Measurements from ENCODE around the gene MCM3. TPM values are rescaled to one million over a fixed set of nuclear protein-coding genes. Genes with fewer than 3 reads are reported as not detected.

MCM3 gene
- 10 to 100 TPM; 19.4 to 65.5 (median 25.7) TPM for total RNA-seq
- 10 to 100 TPM; 10.5 to 31.4 (median 15.9) TPM for polyA plus RNA-seq
- long read RNA-seq, donor 1, transcript MCM3-201 (17 exons, 3,083 nt), result major isoform, 6 of 6 reads
- long read RNA-seq, donor 1, partial matches to known transcripts, result 0 of 6 reads
- long read RNA-seq, donor 1, other reads (novel, unspliced or antisense), result 0 of 6 reads
- long read RNA-seq, donor 2, partial matches to known transcripts, result 0 of 1 reads
- long read RNA-seq, donor 2, other reads (novel, unspliced or antisense), result 0 of 1 reads
- long read RNA-seq, donor 3, partial matches to known transcripts, result 0 of 3 reads
- long read RNA-seq, donor 3, other reads (novel, unspliced or antisense), result 0 of 3 reads
- long read RNA-seq, donor 4, transcript MCM3-201 (17 exons, 3,083 nt), result major isoform, 12 of 20 reads
- long read RNA-seq, donor 4, partial matches to known transcripts, result 8 of 20 reads
- long read RNA-seq, donor 4, other reads (novel, unspliced or antisense), result 0 of 20 reads
- long read RNA-seq, donor 5, transcript MCM3-201 (17 exons, 3,083 nt), result major isoform, 89 of 99 reads
- long read RNA-seq, donor 5, partial matches to known transcripts, result 2 of 99 reads
- long read RNA-seq, donor 5, other reads (novel, unspliced or antisense), result 7 of 99 reads
- long read RNA-seq, donor 6, partial matches to known transcripts, result 2 of 9 reads
- long read RNA-seq, donor 6, other reads (novel, unspliced or antisense), result 2 of 9 reads
- long read RNA-seq, donor 7, partial matches to known transcripts, result 12 of 15 reads
- long read RNA-seq, donor 7, other reads (novel, unspliced or antisense), result 0 of 15 reads
- long read RNA-seq, donor 8, transcript MCM3-201 (17 exons, 3,083 nt), result major isoform, 9 of 18 reads
- long read RNA-seq, donor 8, partial matches to known transcripts, result 8 of 18 reads
- long read RNA-seq, donor 8, other reads (novel, unspliced or antisense), result 0 of 18 reads
- long read RNA-seq, donor 9, partial matches to known transcripts, result 0 of 4 reads
- long read RNA-seq, donor 9, other reads (novel, unspliced or antisense), result 0 of 4 reads
- long read RNA-seq, donor 10, partial matches to known transcripts, result 0 of 4 reads
- long read RNA-seq, donor 10, other reads (novel, unspliced or antisense), result 0 of 4 reads

GRCh38 chr6:52284460-52285176 is at the start of gene MCM3:
TSS of gene MCM3 (minus strand) at chr6:52284742. CDS start at chr6:52284674, 68 bp downstream.
- intact Hi-C loops (cut with DNase I), result loop anchor here in 1 of 2 donors (5.0 to 10.0 kb wide), 2 partner anchors 113 to 380 kb away; no protein-coding TSS in a partner anchor
- peak within 1 kb of the TSS in 3 of 5 donors; percentile 29 to 79 (median 43) for H3K27ac ChIP-seq
- no peaks in the 10 kb centered on the region for H3K27me3 ChIP-seq
- 0% methylated on average over 8 to 53 of the region's 53 CpGs for WGBS, 4 donors
- no peaks in the 10 kb centered on the region for H3K9me3 ChIP-seq (replicated peaks in 1 of 3)
- H3K36me3 ChIP-seq (replicated peaks in 1 of 2), result peaks cover 0 to 25% of the 10 kb centered on the region in 2 donors
- peak within 1 kb of the TSS; percentile 21 to 92 (median 61) for H3K4me3 ChIP-seq
- TF ChIP-seq CTCF (IDR thresholded peaks at IDR 0.05) (peak in 1 of 6 experiments; percentile 25), POLR2A (IDR thresholded peaks at IDR 0.05) (peak in 1 of 2 donors; percentile 55)
- peaks cover 0 to 8% of the 10 kb centered on the region in 2 donors for H3K4me1 ChIP-seq (replicated peaks in 1 of 2)
- DNase-seq, result peak; percentile 97 to 100 (median 99)

- Histone ChIP-seq H3K27ac (no peak overlapping the region), H3K9me3 (replicated peaks in 1 of 3) (no peaks in the 10 kb centered on the region), H3K36me3 (replicated peaks in 1 of 2) (no peaks in the 10 kb centered on the region), H3K4me1 (replicated peaks in 1 of 2) (no peaks in the 10 kb centered on the region), H3K27me3 (no peaks in the 10 kb centered on the region), H3K4me3 (no peak overlapping the region)
- 54 to 70% (median 67%) methylated on average over 1 of the region's 1 CpG for WGBS, 4 donors
- TF ChIP-seq POLR2A (IDR thresholded peaks at IDR 0.05), result no peak
- no peak for TF ChIP-seq CTCF (IDR thresholded peaks at IDR 0.05)
- intact Hi-C loops (cut with DNase I), result no loop called here
- DNase-seq, result no peak
These were observed 49.3 kb upstream of the MCM3 start for GRCh38 chr6:52333840-52334200.

DNA sequence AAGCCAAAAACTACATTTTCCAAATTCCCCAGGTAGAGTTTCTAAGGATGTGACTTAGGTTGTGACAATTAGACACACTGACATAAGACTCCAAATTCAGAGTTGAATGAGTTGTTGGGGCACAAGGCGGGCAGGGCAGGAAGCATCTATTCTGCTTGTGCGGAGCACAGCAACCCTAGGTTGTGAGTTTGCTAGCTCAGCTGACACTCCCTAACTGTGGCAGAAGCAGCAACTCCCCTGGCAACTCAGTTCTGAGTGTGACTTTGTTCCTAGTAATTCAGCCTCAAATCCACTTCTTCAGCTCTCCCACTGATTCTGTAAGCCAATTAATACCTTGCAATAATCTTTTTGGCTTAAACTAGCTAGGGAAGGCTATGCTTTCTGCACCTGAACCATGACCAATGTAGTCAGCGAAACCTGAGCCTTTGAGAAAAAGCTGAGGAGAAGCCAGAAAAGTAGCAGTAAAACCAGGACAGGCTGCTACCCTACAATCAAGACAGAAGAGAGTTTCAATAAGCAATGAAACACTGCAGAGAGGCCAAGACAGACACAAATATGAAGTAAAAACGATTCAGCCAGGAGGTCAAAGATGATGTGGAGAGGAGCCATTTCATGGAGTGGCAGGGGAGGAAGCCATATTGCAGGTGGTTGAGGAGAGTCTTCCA is 47.4 kb upstream of the MCM3 start:
- H3K36me3 ChIP-seq (replicated peaks in 1 of 2), result no peaks in the 10 kb centered on the region
- no peaks in the 10 kb centered on the region for H3K4me1 ChIP-seq (replicated peaks in 1 of 2)
- H3K27ac ChIP-seq, result no peak overlapping the region
- DNase-seq, result no peak
- intact Hi-C loops (cut with DNase I), result no loop called here
- no peaks in the 10 kb centered on the region for H3K27me3 ChIP-seq
- TF ChIP-seq POLR2A (IDR thresholded peaks at IDR 0.05) (no peak), CTCF (IDR thresholded peaks at IDR 0.05) (no peak)
- H3K9me3 ChIP-seq (replicated peaks in 1 of 3), result no peaks in the 10 kb centered on the region
- no peak overlapping the region for H3K4me3 ChIP-seq
- WGBS, 4 donors, result 74 to 92% (median 86%) methylated on average over 4 of the region's 4 CpGs
